HG02884 (cell line): ENCODE results near the gene GAS6.

Experiments
- ATAC-seq: cut with Tn5 transposase; IDR thresholded peaks from one replicate; pipeline ENCODE4 v1.9.1; 2021; ENCODE audit warnings: mild to moderate bottlenecking, moderate library complexity; ENCODE audit not compliant: unreplicated experiment

Gene GAS6

DNA sequence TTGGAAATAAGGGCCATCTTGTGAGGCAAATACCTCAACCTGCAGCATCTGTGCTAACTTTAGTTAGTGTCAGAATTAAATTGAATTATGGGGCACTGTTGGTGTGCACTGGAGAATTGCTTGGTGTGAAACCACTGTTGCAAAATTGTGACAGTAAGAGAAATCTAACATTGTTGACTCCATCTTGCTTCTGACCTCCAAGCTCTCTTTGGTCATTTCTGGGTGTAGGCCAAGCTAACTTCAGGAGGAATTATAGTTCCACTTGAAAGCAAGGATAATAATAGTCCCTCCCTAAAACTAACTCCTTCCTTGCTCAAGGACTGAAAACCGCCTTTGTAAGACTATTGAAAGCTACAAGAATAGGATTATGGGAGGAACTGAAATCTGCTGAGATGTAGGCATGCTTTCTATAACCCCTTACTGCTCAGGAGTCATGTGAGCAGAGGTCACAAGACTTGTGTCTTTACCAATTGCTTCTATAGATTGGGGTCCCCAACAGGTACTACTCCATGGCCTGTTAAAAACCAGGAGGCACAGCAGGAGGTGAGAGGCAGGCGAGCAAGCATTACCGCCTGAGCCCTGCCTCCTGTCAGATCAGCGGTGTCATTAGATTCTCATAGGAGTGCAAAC lies 24.9 kb upstream of the GAS6 start:
- no peak for ATAC-seq

DNA sequence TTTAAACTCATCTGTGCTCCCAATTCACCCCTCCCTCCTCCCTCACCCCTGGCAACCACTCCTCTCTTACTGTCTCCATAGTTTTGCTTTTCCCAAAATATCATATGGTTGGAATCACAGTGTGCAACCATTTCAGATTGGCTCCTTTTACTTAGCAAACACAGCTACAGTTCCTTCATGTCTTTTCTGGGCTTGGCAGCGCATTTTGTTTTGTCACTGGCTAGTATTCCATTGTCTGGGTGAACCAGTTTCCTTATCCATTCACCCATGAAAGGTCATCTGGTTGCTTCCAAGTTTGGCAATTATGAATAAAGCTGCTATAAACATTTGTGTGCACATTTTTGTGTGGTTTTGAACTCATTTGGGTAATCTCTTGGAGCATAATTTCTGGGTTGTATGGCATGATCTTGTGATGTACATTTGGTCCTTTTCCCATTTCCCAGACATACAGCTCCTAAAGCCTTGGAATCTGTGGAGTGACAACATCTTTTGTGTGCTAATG lies 23.9 kb upstream of the GAS6 start:
- no peak for ATAC-seq

DNA sequence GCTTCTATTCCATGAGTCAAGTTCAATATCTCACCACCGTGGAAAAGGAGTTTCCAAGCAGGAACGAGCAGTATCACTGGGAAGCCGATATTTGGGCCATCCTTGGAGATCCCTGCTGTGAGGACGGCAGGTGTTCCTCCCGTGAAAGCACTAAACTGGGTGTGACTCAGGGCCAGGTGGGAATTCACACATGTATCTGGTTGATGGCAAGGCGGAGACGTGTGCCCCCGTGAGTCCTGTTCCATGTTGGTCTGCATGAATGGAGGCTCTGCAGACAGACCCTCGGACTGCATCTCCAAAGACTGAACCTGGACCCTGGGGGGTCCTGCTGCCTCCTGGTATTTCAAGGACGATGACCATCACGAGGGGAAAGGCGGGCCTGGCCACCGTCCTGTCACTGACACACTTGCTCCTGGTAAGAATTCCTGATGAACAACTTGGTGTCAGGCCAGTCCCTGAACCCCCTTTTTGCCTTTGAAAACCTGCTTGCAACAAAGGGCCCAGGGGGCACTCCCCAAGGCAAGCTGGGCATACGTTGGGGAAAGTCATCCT lies 22.8 kb upstream of the GAS6 start:
- ATAC-seq: no peak

DNA sequence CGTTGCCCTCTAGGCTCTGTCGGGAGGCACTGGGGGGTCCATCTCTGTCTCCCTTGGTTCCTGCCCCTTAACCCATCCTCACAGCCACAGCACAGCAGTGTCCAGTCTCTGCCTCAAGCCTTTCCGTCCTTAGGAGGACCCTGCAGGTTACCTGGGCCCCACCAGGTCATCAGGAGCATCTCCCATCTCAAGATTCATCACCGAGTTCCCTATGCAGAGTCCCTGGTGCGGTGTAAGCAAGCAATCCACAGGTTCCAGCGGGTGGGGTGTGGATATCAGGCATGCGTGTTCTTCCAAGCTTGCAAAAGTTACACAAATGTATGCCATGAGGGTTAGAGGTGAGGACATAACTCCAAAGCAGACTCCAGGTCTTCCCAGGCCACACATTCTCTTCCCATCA lies 20.9 kb upstream of the GAS6 start:
- no peak for ATAC-seq

DNA sequence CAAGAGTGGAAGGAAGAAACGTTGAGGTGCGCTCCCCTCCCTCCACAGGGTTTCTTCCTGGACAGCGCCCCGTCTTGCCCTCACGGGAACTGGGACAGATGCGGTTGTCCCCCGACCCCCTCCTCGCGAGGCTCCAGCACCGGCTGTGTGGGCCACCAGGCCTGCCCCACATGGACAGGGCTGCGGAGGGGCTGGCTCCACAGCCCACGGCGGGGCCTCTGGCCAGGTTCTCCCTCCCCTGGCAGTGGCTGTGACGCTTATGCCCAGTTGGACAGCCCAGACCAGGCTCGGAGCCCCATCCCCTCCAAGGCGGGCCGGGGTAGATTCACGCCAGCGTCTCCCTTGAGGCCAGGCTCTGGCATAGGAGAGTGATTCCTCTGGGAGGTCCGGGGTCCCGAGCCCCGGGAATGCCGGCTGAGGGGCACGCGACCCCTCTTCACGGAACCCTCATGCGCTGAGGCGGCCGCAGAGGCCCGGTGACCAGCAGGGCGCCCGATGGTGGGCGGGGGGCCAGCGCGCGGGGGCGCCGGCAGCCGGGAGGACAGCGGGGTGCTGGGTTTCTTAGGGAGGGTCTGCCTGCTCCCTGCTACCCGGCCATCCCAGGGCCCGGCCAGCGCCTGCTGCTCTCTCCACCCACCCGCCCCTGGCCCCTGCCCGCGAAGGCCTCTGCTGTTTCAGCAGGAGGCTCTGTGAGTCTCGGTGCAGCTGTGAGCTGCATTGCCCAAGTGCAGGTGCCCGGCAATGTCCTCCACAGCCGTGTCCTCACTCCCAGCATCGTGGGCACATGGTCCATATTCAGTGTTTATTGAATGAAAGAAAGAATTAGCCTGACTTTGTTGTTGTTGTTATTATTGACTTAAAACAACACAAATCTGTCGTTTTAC lies 20.3 kb upstream of the GAS6 start:
- ATAC-seq: no peak

DNA sequence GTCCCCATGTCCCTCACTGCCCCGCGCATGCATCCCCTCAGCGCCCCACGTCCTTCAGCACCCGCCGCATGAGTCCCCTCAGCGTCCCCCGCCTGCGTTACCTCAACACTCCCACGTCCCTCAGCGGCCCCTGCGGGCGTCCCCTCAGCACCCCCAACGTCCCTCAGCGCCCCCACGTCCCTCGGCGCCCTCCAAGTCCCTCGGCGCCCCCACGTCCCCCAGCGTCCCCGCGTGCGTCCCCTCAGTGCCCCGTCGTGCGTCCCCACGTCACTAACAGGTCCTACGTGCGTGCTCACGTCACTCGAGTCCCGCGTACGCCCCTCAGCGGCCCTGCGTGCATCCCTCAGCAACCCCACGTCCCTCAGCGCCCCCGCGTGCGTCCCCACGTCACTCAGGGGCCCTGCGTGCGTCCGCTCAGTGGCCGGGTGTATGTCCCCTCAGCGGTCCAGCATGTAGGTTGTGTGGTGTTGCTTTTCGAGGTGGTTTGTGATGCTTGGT lies 19.5 kb upstream of the GAS6 start:
- no peak for ATAC-seq

DNA sequence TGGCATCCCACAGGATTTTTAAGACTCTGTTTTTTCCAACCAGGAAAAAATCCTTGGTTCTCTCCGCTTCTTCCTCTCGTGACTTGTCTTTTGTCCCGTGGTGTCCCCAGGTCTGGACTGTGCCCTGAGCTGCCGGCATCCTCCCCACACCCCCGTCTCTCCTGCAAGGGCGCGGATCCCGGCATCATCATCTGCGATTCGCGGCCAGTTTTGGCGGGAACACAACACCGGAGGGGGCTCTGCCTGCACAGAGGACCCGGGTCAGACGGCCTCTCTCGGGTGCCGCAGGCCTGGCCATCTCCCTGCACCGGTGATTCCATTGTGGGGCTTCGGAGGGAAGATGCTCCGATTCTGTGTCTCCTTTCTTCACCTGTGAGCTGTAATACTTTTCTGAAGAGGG lies 18.8 kb upstream of the GAS6 start:
- no peak for ATAC-seq

DNA sequence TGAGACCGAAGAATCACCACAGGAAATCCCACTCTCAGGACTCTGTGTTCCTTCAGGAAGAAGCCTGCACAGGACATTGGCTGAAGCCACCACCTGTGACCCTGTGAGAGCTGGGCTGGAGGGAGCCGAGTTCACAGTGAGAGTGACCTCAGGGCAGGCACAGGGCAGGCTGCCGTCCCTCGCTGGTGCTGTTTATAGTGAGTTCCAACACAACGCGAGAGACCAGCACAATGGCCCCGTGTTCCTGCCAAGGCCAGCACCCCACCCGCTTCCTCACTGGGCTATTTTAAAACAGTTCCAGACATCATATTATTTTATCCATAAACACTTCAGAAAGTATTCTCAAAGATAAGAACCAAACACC lies 18.4 kb upstream of the GAS6 start:
- ATAC-seq: no peak

DNA sequence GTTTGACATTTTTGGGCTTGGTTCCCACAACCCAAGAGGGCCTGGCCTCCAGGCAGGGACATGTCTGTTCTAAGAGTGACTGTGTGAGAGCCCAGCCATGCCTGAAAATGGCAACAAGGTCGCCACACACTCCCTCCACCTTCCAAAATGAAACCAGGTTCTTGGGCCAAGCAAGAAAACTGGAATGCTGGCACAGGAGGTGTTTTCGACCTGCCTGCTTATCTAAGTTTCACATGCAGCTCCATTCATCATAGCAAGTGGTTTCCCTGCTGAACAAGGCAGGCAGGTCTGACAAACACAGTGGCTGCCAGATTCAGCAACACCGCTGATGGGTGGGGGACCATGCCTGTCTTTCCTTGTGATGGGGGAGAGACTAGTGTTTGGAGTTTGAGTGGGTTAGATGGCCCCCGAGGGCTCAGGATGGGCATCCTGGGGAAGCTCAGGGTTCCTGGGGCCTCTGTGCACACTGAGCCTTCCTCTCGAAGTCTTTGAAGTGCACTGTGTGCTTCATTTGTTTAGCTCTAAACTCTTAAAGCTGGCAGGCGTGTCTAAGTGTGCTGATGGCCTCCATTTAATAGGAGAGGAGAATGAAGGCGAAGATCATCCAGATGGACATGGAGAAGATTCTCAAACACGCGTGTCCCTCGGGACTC lies 17.9 kb upstream of the GAS6 start:
- ATAC-seq: no peak

DNA sequence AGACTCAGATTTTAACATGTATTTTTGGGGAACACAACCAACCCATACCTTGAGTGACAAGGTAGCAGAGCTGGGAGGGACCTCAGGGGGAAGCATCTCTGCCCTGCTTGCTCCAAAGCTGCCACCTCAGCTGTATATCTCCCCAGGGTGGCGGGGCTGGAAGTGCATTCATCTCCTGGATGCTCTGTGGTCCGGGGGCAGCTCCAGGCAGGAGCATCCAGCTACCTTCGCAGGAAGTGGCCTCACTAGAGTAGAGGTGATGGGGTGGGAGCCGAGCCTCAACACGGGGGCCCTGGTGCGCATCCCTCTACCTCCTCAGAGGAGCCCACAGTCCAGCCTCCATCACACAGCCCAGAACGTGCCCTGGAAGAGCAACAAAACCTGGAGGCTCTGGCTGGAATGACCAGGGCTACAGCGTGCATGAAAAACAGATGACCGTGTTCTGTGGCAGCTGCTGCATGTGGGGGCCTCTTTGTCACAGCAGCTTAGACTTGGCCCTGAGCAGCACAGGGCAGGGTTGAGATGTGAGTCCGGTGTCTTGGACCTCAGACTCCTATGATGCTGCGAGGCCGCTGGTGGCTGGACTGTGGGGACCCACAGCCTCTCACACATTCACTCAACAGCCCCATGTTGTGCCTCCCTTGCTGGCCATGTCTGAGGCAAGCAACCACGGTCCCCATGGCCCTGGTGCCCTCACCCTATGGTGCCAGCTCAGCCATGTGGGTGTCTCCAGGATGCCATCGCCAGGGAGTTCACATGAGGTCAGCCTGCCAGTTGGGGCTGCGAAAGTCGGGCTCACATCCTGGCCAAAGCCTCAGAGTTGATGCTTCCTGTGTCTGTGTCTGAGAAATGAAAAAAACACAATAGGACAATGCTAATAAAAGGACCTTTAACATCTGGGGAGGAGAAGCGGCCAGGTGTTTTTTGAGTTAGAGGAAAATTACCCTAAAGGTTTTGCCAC lies 17.1 kb upstream of the GAS6 start:
- ATAC-seq: no peak

DNA sequence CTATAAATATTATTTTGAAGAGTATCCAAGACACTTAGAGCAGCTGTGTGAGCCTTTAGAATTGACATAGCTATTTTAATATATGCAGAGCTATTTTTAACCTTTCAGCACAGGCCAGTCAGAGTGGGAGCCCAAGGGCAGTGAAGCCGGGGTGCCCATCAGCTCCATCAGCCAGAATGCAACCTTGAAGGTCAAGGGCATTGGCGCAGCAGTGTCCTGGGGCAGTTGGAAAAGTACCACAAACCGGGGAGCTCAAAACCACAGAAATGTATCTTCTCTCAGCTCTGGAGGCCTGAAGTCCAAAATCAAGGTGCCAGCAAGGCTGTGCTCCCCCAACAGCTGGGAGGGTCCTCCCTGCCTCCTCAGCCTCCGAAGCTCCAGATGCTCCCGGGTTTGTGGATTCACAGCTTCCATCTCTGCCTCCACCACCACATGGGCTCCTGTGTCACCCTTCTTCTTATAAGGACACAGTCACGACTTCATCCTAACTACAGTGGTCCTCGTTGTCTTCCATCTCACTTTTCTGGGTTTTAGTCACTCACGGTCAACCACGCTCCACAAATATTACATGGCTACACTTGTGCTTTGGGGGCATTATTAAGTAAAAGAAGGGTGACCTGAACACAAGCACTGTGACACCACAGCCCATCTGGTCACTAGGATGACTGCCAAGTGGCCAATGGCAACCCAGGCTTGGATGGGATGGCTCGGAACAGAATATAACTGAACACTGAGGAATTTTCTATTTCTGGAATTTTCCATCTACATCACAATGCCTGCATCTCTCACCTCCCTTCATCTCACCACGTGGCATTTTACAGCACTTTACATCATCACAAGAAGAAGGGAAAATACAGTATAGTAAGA lies 15.9 kb upstream of the GAS6 start:
- ATAC-seq: no peak

DNA sequence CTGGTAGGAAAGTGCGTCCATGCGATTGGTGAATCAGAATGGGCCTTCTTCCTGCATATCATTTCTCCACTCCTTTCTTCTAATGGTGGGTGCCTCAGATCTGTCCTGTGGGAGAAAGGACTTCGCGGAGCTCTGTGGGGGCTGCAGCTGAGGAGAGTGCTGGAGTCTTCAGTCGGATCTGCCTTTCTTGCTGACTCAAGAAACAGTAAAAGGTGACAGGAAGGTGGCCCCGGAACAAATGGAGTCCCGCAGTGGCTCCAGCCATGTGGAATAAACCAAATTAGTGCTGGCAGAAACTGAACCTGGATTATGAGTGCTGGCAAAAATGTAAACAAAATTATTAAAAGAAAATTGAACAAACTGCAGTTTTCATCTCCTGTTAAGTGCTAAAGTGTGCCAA lies 15.1 kb upstream of the GAS6 start:
- ATAC-seq: no peak

DNA sequence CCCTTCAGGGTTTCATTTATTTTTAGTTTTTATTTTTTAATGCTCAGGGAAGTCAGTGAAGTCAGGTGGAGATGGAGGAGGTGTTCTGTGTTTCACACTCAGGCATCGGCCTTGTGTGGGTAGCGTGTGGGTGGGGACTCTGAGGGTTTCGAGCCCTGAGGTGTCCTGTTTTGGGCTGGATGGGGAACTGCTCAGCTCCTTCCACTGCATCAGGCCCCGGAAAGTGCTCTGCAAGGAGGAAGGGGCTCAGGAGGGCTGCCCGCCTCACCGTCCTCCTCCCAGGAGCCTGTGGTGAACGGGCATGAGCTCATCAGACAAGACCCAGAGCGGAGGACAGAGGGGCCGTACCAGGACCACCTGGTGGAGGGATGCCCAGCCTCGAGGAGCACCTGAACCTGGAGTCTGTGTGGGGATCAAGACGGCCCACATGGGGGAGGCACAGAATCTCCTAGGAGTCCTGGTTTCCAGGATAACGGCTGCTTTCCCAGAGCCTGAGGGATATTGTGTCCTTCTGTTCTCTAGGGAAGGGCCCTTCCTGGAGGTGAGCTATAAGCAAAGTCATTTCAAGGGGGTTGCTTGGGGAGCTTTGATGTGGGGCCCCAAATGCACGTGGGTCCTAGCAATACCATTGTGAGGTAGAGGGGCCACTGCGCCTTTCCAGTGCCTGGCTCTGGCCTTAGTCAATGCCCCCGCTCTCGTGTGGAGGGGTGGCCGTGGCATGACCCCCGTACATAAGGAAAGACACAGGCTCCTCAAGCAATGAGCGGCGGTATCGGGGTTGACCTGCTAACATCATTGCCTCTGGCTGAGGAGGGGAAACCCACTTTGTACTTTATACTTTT lies 13.5 kb upstream of the GAS6 start:
- ATAC-seq: no peak

DNA sequence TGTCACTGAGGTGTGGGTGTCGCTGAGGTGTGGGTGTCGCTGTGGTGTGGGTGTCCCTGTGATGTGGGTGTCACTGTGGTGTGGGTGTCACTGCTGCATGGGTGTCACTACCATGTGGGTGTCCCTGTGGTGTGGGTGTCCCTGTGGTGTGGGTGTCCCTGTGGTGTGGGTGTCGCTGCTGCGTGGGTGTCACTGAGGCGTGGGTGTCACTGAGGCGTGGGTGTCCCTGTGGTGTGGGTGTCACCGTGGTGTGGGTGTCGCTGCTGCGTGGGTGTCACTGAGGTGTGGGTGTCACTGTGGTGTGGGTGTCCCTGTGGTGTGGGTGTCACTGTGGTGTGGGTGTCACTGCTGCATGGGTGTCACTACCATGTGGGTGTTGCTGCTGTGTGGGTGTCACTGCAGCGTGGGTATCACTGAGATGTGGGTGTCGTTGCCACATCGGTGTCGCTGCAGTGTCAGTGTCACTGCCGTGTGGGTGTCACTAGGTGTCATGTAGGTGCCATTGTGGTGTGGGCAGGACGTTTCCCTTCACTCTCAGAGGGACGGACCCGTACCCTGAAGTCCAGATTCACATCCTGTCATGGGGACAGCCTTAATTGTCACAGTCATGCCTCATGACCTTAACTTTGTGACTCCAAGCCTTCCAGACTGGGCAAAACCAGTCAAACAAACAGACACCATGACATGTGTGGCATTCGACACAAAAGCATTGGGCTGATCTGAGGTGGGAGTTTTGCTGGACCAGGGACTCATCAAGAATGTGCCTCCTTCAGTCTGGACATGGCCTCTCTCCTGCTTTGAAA lies 12.7 kb upstream of the GAS6 start:
- ATAC-seq: no peak

DNA sequence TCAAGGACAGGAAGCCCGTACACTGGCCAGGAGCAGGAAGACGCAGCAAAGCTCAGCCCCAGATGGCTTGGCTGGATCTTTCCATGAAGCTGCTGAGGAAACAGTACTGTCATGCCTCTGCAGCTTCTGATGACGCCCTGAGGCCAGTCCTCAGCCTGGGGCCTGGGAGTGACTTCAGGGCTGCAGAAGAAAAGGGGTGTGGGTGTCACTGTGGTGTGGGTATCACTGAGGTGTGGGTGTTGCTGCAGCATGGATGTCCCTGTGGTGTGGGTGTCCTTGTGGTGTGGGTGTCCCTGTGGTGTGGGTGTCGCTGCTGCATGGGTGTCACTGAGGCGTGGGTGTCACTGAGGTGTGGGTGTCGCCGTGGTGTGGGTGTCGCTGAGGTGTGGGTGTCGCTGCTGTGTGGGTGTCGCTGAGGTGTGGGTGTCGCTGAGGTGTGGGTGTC lies 12.0 kb upstream of the GAS6 start:
- no peak for ATAC-seq

DNA sequence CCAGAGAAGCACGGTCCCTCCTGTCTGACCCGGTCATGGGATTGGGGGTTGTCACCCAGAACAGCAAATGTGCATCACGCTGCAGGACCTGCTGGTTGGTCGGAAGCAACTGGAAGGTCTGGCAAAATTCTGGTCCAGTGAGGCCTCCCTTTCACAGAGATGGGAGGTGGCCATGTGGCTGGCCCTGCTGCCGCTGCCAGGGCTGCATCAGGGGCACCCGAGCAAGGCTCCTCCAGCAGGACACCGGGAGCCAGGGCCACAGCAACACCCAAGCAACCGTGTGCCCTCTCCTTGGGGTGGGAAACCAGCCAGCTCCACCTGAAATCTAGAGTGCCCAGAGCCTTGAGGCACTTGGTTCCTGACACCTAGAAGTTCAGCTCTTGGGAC lies 11.5 kb upstream of the GAS6 start:
- no peak for ATAC-seq

DNA sequence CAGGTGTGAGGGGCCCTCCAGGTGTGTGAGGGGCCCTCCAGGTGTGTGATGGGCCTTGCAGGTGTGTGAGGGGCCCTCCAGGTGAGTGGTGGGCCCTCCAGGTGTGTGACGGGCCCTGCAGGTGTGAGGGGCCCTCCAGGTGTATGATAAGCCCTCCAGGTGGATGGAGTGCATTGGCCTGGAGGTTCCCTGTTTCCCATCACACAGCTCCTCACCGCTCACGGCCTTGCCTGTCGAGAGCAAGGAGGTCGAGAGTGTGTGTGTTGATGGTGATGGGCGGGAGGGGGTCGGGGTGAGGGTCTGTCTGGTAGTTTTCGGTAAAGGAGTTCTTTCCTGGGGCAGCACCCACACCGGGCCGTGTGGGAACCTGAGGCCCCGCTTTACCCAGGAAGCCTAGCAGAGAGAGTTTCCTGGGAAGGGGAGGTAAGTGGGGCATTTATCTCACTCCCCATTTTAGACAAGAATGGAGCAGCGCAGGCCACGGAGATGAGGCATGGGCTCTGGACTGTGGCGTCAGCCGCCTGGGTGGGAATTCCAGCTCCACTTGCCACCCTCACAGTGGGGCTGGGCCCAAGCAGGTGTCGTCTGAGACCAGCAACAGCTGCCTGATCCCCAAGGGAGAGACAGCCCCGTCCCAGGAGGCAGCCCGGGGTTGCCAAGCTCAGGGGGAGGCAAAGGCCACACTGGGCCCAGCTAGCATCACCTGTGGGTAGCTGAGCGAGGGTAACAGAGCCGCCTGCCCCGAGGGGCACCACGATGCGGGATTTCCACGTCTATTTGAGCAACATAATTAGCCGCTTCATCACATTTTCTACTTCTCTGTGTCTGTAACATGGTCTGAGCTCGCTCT lies 10.9 kb upstream of the GAS6 start:
- ATAC-seq: no peak
